Hematopoietic multipotent progenitor cell treated with erythropoietin and hydrocortisone succinate and interleukin-3 and kit ligand, for 17 days (in vitro differentiated cells): ENCODE results near the gene ALKBH5.
A peak's percentile ranks its signal among the peaks of the same experiment; 100 is the strongest.

ENCODE experiments used
- DNase-seq: peaks from one replicate; pipeline ENCODE4 v3.0.0-alpha.2; 2015; ENCODE audit warnings: low spot score

ALKBH5 gene

DNA sequence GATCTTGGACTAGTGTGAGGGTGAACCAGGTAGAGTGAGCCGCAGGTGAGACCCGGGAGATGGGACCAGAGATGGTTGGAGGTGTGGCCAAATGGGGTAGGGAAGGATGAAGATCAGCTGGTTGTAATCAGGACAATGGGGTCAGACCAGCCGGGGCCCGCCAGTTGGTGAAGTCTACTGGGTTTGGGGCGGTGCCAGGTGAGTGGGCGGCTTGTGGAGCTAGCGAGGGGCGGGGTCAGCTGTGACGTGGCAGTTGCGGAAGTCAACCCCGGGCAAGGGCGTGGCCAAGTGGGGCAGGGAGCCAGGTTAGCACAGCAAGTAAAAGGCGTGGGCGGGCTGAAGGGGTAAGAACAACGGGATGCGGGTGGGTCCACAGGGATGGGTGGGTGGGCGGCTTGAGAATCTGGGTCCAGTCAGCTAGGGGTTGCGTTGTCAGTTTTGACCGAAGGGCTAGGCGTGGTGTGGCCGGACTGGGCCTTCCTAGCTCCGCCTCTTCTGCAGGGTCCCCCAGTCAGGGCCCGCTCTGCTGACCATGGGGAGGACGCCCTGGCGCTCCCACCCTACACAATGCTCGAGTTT lies 25.5 kb upstream of the ALKBH5 start:
- DNase-seq, result peak; percentile 77

DNA sequence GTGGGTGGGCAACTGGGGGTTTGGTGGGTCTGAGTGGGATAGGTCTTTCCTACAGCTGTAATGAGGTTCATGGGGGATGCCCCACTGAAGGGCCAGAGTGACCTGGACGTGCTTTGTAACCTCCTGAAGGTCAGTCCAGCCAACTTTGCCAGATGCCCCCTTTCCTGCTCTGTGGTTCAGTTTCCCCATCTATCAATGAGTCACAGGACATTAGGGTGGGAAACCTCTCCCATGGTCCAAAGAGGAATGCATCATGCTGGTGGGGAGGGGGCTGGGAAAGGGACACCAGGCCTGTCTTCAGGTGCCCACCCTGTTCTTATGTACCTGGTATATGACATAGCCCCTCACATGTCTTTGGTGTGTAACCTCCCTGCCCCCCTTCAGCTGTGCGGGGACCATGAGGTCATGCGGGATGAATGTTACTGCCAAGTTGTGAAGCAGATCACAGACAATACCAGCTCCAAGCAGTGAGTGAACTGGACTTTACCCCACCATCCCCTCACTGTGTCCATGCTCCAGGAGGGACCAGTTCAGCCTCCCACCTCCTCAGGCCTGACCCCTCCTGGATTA lies 24.0 kb upstream of the ALKBH5 start:
- DNase-seq, result no peak

DNA sequence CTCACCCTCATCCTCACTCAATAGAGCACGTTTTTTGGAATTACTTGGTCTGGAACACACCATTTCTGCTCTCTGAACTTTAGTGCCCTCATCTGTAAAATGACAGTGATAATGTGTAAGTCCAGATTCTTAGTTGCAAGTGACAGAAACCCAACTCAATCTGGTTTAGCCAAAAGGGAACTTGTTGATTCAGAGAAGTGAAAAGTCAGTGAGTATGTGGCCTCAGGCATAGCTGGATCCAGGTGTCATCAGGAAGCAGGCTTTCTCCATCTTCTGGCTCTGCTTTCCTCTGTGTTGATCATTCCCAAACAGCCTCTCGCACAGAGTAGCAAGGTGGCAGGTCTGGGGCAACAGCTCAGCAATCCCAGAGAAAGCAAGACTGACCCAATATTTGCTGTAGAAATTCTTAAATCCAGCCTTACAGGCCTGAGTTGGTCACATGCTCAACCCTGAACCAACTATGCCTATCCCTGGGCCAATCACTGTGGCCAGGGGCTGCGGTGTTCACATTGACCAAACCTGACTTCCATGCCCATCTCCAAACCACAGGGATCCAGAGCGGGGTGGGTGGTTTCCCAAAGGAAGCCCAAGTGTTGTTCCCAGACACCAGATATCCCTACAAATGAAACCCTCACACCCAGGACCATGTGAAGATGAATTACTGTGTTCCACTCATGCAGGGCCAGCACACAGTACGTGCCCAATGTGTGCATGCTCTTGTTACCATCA lies 23.3 kb upstream of the ALKBH5 start:
- DNase-seq, result no peak

DNA sequence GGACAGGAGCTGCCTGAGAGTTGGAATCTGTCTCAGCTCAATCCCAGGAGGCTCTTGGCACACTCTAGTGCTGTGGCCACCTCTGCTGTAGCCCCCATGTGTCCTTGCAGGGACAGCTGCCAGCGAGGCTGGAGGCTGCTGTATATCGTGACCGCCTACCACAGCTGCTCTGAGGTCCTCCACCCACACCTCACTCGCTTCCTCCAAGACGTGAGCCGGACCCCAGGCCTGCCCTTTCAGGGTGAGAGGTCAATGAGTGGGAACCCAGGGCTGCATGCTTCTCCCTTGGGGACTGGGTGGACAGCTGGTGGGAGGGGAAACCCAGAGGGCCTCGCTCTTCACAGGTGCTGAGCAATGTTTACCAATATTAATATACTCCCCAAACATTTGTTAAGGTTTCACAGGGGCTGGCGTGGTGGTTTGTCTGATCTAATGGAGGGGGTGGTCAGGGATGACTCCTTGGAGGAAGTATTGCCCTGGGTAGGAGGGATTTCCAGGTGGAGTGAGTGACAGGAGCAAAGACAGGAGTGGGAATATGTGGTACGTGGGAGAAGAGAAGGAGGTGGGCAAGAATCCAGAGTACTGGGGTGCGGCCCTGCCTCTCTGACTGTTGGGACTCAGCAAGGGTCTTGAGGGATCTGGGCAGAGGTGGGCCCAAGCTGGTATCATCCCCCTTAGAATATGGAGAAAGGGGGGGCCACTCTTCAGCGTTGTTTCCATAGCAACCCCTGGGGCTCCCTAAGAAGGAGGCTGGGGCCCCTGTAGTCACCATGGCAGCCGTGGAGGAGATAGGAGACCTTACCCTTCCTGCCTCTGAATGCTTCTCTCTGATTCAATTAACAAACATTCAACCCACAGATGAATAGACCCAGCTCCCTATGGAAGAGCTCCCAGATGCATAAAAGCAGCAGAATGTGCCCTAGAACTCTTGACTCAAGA lies 22.2 kb upstream of the ALKBH5 start:
- no peak for DNase-seq

DNA sequence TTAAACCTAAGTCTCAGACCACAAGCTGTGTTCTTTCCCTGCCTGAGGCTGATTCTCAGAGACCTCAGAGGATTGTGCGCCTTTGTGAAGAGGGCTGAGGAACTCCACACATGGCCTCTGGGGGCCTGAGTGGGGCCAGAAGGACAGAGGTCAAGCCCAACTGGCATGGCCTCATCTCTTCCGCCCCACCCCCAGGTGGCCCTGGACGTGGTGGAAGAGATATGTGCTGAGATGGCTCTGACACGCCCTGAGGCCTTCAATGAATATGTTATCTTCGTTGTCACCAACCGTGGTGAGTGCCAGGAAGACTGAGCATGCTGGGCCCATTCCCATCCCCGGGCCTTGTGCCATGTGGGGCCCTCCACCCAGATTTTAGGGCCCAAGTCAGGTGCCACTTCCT lies 20.1 kb upstream of the ALKBH5 start:
- peak; percentile 31 for DNase-seq

DNA sequence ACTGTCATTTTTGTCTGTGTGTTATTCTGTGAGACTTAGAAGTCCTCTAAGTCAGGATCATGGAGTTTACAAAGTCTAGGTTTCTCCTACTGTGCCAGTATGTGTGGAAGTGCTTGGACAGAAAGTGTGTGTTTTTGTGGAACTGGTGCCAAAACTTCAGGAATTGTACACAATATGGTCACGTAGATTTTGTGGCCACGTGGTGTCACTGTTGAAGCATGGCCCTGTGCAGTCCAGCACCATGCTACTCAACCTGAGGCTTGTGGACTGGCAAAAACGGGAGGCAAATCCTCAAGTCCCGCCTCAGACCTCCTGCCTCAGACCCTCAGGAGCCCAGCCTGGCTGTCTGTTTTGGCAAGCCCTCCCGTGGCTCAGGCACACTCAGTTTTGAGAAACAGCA lies 16.7 kb upstream of the ALKBH5 start:
- peak; percentile 30 for DNase-seq

DNA sequence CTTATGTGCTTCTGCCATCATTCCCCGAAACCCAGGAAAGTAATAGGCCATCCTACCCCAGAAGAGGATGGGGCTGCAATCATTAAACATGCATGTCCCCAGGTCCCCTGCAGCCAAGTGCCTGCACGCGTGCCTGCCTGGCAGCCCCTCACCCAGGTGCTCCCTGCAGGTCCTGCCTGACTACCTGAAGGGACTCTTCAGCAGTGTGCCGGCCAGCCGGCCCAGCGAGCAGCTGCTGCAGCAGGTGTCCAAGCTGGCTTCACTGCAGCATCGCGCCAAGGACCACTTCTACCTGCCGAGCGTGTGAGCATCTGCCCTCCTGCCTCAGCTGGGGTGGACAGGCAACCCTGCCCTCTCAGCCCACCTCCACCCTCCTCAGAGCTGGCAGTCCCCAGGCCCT lies 16.2 kb upstream of the ALKBH5 start:
- no peak for DNase-seq

DNA sequence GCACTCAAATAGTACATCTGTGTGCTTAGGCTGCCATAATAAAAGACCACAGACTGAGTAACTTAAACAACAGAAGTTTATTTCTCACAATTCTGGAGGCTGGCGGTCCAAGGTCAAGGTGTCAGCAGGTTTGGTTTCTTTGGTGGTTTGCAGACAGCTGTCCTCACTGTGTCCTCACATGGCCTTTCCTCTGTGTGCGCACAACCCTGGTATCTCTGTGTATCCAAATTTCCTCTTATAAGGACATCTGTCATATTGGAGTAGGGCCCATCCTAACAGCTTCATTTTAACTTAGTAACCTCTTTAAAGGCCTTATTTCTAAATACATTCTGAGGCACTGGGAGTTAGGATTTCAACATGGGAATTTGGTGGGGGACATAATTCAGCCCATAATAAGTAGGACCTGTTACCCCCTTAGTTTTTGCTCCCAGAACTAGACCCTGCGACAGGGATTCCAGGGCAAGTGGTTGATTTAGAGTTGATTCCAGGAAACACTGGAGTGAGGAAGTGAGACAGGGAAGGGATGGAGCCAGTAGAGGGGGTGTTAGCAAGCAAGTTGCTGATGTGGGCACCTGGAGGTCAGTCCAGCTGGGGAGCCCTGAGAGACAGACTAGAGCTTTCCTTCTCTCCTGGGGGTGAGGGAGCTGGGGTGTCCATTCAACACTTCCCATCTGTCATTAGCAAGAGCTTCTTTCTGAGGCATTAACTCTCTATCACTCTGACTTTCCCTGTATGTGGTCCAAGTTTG lies 10.9 kb upstream of the ALKBH5 start:
- no peak for DNase-seq

DNA sequence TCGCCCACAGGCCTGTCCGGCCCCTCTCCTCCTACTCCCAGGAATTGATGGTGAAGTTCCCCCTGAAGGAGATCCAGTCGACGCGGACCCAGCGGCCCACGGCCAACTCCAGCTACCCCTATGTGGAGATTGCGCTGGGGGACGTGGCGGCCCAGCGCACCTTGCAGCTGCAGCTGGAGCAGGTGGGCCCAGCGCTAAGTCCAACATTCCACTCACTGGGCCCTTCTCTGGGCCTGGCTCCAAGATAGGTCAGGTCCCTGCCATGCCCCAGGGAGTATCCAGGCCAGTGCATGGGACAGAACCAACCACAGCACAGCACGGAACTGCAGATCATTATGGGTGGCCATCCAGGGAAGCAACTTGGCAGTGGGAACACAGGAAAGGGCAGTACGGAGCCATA lies 9.9 kb upstream of the ALKBH5 start:
- DNase-seq, result no peak

DNA sequence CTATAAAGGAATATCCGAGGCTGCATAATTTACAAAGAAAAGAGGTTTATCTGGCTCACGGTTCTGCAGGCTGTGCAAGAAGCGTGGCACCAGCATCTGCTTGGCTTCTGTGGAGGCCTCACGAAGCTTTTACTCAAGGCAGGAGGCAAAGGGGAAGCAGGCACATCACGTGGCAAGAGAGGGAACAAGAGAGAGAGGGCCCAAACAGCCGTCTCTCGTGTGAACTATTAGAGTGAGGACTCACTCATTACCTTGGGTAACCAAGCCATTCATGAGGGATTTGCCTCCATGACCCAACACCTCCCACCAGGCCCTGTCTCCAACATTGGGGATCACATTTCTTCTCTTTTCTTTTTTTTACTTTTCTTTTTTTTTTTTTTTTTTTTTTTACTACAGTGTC lies 7.5 kb upstream of the ALKBH5 start:
- no peak for DNase-seq

DNA sequence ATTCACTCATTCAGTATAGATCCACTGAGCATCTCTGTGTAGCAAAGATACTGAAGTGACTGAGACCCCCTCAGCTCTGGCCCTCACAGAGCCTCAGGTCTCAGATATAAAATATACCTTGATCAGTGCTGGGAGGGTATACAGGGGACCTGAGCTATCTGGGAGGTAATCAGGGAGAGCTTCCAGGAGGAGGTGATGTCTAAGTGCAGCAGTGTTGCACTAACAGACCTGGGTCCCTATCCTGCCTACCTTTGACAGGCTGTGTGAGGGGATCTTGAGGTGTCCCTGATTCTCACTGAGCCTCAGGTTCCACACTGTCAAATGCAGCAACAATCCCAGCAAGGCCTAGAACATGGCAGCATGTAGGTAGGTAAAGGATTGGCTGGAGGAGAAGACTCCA lies 6.5 kb upstream of the ALKBH5 start:
- no peak for DNase-seq

DNA sequence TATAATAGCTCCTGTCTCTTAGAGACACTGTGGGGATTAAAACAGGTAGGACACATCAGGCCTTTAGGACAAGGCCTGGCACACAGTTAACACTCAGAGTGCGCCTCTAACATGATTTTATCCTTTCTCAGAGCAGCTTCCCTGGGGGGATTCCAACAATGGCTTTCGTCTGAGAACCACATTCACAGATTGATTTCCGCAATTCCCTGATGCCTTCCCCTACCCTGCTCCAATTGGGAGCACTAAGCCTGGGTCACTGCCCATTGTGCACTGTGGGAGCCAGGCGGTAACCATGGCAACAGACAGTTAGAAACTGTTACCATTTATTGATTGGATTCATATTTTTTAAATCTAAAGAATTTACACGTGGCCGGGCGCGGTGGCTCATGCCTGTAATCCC lies 5.9 kb upstream of the ALKBH5 start:
- no peak for DNase-seq

DNA sequence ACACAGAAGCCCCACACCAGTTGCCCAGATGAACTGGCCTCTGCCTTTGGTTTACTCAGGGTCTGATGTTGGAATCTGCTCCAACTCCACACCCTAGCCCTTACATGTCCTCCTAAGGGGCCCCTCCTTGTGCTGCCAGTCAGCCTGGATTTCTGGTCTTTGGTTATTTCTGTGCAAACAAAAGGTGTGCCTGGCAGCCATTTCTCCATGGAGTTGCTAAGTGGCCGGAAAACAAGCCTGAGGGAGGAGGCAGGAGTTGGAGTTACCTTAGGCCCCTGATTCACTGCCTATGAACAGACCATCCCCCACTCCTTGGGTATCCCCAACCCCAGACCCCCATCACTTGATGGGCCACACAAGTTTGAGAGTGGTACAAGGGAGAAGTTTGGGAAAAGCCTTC lies 4.4 kb upstream of the ALKBH5 start:
- no peak for DNase-seq

DNA sequence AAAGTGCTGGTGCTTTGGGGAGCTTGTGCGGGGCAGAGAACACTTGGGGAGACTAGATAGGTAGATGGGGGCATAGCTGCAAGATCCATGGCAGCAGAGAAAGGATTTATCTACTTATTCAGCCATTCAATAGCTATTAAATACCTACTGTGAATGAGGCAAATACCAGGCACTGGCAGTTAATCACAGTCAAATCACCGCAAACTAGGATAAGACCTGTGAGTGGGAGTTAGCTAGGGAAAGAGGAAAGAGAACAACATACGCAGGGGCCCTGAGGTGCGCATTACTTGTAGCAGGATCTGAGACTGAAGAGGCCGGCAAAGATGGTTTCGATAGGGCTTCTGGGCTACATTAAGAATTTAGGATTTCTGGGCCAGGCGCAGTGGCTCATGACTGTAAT lies 3.8 kb upstream of the ALKBH5 start:
- no peak for DNase-seq

DNA sequence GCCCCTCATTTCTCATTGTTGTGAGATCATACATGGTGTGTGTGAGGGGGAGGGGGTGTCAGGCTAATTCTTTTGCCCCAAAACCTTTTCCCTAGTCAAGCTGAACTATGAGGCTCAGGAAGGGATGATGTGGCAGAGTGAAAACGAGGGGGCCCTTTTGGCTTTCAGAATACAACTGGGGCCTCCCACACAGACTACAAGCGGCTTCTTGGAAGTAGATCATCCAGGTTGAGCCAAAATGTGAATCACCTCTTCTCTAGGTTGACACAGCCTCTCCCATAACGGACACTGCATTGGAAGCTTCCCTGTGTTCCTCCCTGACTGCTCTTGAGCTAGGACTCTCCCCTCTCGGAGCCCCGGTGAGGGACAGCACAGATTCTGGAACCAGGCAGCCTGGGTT lies 2.3 kb upstream of the ALKBH5 start:
- DNase-seq, result no peak

DNA sequence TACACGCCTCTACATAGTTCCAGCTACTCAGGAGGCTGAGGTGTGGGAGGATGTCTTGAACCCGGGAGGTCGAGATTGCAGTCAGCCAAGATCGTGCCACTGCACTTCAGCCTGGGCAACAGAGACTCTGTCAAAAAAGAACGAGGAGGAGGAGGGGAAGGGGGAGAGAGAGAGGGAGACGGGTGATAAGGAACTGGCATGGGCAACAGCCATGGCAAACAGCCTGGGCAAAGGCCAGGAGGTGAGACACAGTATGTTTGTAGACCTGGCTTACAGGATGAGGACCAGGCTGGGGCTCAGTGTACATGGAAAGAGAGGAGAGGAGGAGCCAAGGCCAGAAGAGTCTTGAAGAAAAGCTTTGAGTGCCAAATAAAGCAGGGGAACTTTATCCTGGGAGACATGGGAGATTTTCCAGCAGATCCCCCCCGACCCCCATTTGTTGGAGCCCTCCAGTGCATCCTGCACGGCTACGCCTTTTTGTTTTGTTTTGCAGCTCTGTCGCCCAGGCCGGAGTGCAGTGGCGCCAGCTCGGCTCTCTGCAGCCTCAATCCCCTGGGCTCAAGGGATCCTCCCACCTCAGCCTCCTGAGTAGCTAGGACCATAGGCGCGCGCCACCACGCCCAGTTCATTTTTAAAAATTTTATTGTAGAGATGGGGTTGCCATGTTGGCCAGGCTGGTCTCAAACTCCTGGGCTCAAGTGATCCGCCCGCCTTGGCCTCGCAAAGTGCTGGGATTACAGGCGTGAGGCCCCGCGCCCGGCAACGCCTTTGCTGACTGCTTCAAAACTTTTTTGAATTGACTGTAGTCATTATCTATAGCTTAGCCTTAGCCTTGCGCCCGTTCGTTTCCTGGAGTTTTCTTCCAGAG lies 1.3 kb upstream of the ALKBH5 start:
- peak; percentile 52 for DNase-seq

DNA sequence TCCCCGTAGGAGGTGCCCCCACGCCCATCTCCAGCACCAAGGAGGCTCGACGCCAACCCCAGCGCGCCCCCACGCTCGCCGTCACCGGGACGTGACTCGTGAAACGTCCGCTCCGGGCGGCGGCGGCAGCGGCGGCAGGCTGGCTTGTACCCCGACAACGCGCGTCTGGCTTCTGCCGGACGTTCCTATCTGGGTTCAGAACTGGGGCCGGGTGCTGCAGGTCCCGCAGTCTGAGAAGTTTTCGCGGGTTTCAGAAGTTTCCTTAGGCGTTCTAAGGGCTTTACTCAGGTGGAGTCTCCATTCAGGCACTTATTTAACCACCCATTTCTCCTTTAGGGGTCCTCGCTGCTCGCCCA lies 672 bp upstream of the ALKBH5 start:
- DNase-seq, result no peak

DNA sequence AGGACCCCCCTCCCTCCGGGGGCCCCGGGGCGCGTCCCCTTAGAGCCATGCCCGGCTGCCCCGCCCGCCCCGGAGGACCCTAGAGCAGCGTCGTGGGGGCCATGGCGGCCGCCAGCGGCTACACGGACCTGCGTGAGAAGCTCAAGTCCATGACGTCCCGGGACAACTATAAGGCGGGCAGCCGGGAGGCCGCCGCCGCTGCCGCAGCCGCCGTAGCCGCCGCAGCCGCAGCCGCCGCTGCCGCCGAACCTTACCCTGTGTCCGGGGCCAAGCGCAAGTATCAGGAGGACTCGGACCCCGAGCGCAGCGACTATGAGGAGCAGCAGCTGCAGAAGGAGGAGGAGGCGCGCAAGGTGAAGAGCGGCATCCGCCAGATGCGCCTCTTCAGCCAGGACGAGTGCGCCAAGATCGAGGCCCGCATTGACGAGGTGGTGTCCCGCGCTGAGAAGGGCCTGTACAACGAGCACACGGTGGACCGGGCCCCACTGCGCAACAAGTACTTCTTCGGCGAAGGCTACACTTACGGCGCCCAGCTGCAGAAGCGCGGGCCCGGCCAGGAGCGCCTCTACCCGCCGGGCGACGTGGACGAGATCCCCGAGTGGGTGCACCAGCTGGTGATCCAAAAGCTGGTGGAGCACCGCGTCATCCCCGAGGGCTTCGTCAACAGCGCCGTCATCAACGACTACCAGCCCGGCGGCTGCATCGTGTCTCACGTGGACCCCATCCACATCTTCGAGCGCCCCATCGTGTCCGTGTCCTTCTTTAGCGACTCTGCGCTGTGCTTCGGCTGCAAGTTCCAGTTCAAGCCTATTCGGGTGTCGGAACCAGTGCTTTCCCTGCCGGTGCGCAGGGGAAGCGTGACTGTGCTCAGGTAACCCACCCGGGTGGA lies 759 bp downstream of the ALKBH5 start:
- peak; percentile 74 for DNase-seq

DNA sequence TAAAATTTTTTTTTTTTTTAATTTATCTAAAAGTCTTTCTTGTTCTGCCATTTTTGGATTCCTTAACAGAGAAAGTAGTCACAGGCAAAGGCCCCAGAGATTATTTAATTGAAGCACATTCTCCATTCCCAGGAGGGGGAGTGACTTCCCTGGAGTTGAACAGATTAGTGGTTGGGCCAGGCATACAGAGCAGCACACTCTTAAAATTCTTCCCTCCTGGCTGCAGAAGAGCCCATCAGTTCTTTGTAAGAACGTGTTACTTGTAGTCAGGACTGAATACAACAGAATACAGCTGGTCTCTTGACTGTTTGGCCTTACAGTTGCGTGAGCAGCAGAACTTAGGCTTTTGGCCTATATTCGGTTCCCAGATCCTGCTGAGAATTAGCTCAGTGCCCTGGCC lies 1.8 kb downstream of the ALKBH5 start:
- peak; percentile 24 for DNase-seq
